Adrenal gland (tissue), 5 donors: Measurements from ENCODE around the gene KIRREL3.

ENCODE experiments used
- POLR2A ChIP-seq, 2 donors: fragments of 450-650 bp; IDR thresholded peaks; one replicate each; pipeline ENCODE4 v1.6.1; 2017; ENCODE audit warnings: antibody characterized with exemption in 2 of 2, mild to moderate bottlenecking in 2 of 2, moderate library complexity in 1 of 2
- TF ChIP-seq, protein P1 (sequence below), 6 experiments: fragments of 450-650 bp in 4 of 6; fragments of 200-600 bp in 2 of 6; sonication (generic) in 1 of 6; IDR thresholded peaks; 1 replicate in 5 of 6; 2 replicates in 1 of 6; pipeline versions ENCODE4 v1.5.1 to v1.8.0; 2016 to 2021; ENCODE audit warnings: antibody characterized with exemption in 6 of 6, mild to moderate bottlenecking in 2 of 6, moderate library complexity in 1 of 6
- donor health status: DM: no; HTN: no; CAD: no.

DNA sequence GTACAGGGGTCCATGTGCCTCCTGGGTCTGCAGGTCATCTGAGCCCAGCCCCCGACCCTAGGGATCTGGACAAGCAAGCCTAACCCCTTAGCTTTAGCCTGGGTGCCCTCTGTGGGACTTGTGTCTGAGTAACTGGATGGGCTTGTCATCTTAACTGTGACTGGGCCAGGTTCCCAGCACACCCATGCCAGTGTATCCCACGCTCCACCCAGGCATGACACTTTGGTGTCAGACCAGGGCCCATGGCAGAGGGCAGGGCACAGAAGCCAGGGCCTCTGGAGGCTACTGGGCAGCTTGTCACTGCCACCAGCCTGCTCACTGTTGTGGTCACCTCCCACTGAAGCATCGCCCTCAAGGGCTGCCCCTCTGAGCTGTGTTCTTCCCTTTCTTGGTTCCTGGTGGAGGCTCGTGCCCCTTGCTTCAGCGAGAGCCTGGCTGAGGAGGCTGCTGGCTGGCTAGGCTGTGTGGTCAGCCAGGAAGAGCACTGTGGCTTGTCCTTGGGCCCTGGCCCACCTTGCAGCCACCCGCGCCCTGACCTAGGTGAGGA, 564.3 kb downstream of the KIRREL3 start:
- TF ChIP-seq, protein P1, sequence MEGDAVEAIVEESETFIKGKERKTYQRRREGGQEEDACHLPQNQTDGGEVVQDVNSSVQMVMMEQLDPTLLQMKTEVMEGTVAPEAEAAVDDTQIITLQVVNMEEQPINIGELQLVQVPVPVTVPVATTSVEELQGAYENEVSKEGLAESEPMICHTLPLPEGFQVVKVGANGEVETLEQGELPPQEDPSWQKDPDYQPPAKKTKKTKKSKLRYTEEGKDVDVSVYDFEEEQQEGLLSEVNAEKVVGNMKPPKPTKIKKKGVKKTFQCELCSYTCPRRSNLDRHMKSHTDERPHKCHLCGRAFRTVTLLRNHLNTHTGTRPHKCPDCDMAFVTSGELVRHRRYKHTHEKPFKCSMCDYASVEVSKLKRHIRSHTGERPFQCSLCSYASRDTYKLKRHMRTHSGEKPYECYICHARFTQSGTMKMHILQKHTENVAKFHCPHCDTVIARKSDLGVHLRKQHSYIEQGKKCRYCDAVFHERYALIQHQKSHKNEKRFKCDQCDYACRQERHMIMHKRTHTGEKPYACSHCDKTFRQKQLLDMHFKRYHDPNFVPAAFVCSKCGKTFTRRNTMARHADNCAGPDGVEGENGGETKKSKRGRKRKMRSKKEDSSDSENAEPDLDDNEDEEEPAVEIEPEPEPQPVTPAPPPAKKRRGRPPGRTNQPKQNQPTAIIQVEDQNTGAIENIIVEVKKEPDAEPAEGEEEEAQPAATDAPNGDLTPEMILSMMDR (IDR thresholded peaks at IDR 0.05), result no peak
- no peak for TF ChIP-seq POLR2A (IDR thresholded peaks at IDR 0.05)
